Stimulated activated CD8-positive, alpha-beta memory T cell treated with anti-CD3 and anti-CD28 coated beads, Interleukin-7, amount 100 ng/mL, for 24 hours (primary cell): ENCODE data around the gene C2orf49.
"Not testable (repeated sequence)": the region's sequence is repeated elsewhere in the genome, so short reads cannot be mapped to it uniquely, and the experiment has no call there.

Source experiments
- DNase-seq: peaks from one replicate; pipeline ENCODE4 v3.0.0-alpha.2; 2020; ENCODE audit warnings: low read depth

C2orf49 gene

GRCh38 chr2:105321875-105322646 is 15.3 kb upstream of the C2orf49 start:
- no peak for DNase-seq

GRCh38 chr2:105323111-105323510 is 14.2 kb upstream of the C2orf49 start:
- no peak for DNase-seq

GRCh38 chr2:105324101-105324500 is 13.2 kb upstream of the C2orf49 start:
- no peak for DNase-seq

GRCh38 chr2:105324732-105325131 is 12.6 kb upstream of the C2orf49 start:
- no peak for DNase-seq

GRCh38 chr2:105325389-105325963 is 11.9 kb upstream of the C2orf49 start:
- no peak for DNase-seq

GRCh38 chr2:105327271-105327670 is 10.1 kb upstream of the C2orf49 start:
- DNase-seq: not testable (repeated sequence)

- DNase-seq: no peak
Observed at GRCh38 chr2:105327690-105328089, 9.7 kb upstream of the C2orf49 start.

- no peak for DNase-seq
Observed at GRCh38 chr2:105328281-105329196, 8.8 kb upstream of the C2orf49 start.

- DNase-seq: no peak
Observed at GRCh38 chr2:105329197-105329554, 8.2 kb upstream of the C2orf49 start.

- no peak for DNase-seq
Observed at GRCh38 chr2:105329561-105330495, 7.5 kb upstream of the C2orf49 start, which contains the start of gene TGFBRAP1. TSS of gene TGFBRAP1 (minus strand) at chr2:105329735. CDS start at chr2:105308301, 21,434 bp downstream.

GRCh38 chr2:105330681-105331375 is 6.5 kb upstream of the C2orf49 start:
- DNase-seq: no peak

- DNase-seq: no peak
Observed at GRCh38 chr2:105334211-105334610, 3.1 kb upstream of the C2orf49 start.

- no peak for DNase-seq
Observed at GRCh38 chr2:105335469-105335868, 1.9 kb upstream of the C2orf49 start.

- no peak for DNase-seq
Observed at GRCh38 chr2:105336786-105337121, 586 bp upstream of the C2orf49 start.

GRCh38 chr2:105338020-105338385 is 663 bp downstream of the C2orf49 start:
- DNase-seq: no peak

- no peak for DNase-seq
Observed at GRCh38 chr2:105339414-105339813, 2.1 kb downstream of the C2orf49 start.

- DNase-seq: no peak
Observed at GRCh38 chr2:105344704-105345345, 7.5 kb downstream of the C2orf49 start.

- no peak for DNase-seq
Observed at GRCh38 chr2:105357122-105357521, 19.8 kb downstream of the C2orf49 start.

- no peak for DNase-seq
Observed at GRCh38 chr2:105358593-105358992, 21.3 kb downstream of the C2orf49 start.

- no peak for DNase-seq
Observed at GRCh38 chr2:105361102-105361889, 24.0 kb downstream of the C2orf49 start.
